HG02938 (cell line): Measurements from ENCODE around the gene USP35.
"Not testable (repeated sequence)": the region's sequence is repeated elsewhere in the genome, so short reads cannot be mapped to it uniquely, and the experiment has no call there.

Experiments
- ATAC-seq: cut with Tn5 transposase; IDR thresholded peaks from one replicate; pipeline ENCODE4 v1.9.1; 2021; ENCODE audit warnings: mild to moderate bottlenecking, moderate library complexity; ENCODE audit not compliant: unreplicated experiment

USP35 gene

GRCh38 chr11:78231962-78232501 lies 43.3 kb downstream of the USP35 start:
- ATAC-seq = no peak

GRCh38 chr11:78233046-78233445 lies 44.3 kb downstream of the USP35 start:
- not testable (repeated sequence) for ATAC-seq

- ATAC-seq = no peak
Observed at GRCh38 chr11:78234006-78234405, 45.3 kb downstream of the USP35 start.

- ATAC-seq = no peak
Observed at GRCh38 chr11:78237293-78238046, 48.8 kb downstream of the USP35 start.

- ATAC-seq = no peak
Observed at GRCh38 chr11:78239781-78240180, 51.1 kb downstream of the USP35 start.

- no peak for ATAC-seq
Observed at GRCh38 chr11:78241475-78241874, 52.8 kb downstream of the USP35 start.

- no peak for ATAC-seq
Observed at GRCh38 chr11:78244080-78244479, 55.4 kb downstream of the USP35 start.

GRCh38 chr11:78244546-78245255 lies 56.0 kb downstream of the USP35 start:
- ATAC-seq = no peak

GRCh38 chr11:78248191-78248590 lies 59.5 kb downstream of the USP35 start:
- ATAC-seq = no peak

- ATAC-seq = no peak
Observed at GRCh38 chr11:78248903-78249302, 60.2 kb downstream of the USP35 start.

GRCh38 chr11:78250099-78250498 lies 61.4 kb downstream of the USP35 start:
- no peak for ATAC-seq

GRCh38 chr11:78251083-78251775 lies 62.5 kb downstream of the USP35 start:
- no peak for ATAC-seq

GRCh38 chr11:78253797-78254196 lies 65.1 kb downstream of the USP35 start:
- no peak for ATAC-seq

- no peak for ATAC-seq
Observed at GRCh38 chr11:78254268-78254667, 65.5 kb downstream of the USP35 start.

GRCh38 chr11:78255919-78256318 lies 67.2 kb downstream of the USP35 start:
- no peak for ATAC-seq

- ATAC-seq = no peak
Observed at GRCh38 chr11:78256962-78257361, 68.2 kb downstream of the USP35 start.

- ATAC-seq = no peak
Observed at GRCh38 chr11:78257654-78258053, 68.9 kb downstream of the USP35 start.

GRCh38 chr11:78259777-78260487 lies 71.2 kb downstream of the USP35 start:
- ATAC-seq = no peak

GRCh38 chr11:78261367-78261766 lies 72.6 kb downstream of the USP35 start:
- ATAC-seq = no peak

GRCh38 chr11:78261828-78262227 lies 73.1 kb downstream of the USP35 start:
- no peak for ATAC-seq

- ATAC-seq = no peak
Observed at GRCh38 chr11:78262238-78262637, 73.5 kb downstream of the USP35 start.
